ENCODE measurements around the gene DNAJC22.
A peak's percentile ranks its signal among the peaks of the same experiment; 100 is the strongest.
"Not testable (repeated sequence)": the region's sequence is repeated elsewhere in the genome, so short reads cannot be mapped to it uniquely, and the experiment has no call there.

DNAJC22 gene

GRCh38 chr12:49367381-49368239 lies 20.9 kb downstream of the DNAJC22 start, which contains the start of gene SPATS2:
Gene SPATS2, plus strand, starts transcription at chr12:49367462. Its CDS starts 93,551 bp downstream, at chr12:49461013.
- peaks cover 18% of the 10 kb centered on the region; the same call in 1 of the 2 replicates for H3K36me3 ChIP-seq (ENCODE audit: insufficient read depth, low read length)
- H3K9me3 ChIP-seq (ENCODE audit: low read depth, low read length), result no peaks in the 10 kb centered on the region
- H3K9ac ChIP-seq (ENCODE audit: insufficient read length), result peak within 1 kb of the TSS; percentile 99
- no peak for DNase-seq (ENCODE audit: low read depth, low spot score)
- peak within 1 kb of the TSS; percentile 96 for H3K27ac ChIP-seq
- no peak; the same call in 1 of the 2 replicates for TF ChIP-seq POLR2AphosphoS5 (IDR thresholded peaks at IDR 0.05; ENCODE audit: borderline replicate concordance, low read depth, low read length)
- no peak for TF ChIP-seq EZH2 (IDR thresholded peaks at IDR 0.05)
- TF ChIP-seq FOXP2 (optimal IDR thresholded peaks at IDR 0.05; ENCODE audit: control extremely low read depth, extremely low read length, insufficient read depth), result no peak
- H3K4me3 ChIP-seq, result peak within 1 kb of the TSS; percentile 96

DNA sequence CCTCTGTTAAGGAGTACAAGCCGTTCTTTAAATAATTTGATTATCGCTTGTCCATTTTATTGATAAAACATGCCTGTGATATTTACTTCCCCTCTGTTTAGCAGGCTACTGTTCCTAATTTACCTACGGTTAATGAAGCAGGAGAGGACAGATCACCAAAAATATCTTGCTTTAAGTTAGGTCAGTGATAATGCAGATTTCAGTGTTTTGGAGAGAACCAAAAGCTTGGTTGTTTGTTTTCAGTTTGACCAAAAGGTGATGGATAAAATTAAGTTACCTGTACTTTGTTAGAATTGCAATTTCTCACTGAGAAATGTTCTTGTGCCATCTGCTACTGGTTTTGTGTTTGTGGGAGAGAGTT lies 21.5 kb downstream of the DNAJC22 start:
- Histone ChIP-seq H3K27ac (peak overlapping the region; percentile 96; the same call in 1 of the 2 replicates), H3K4me3 (peak overlapping the region; percentile 96), H3K9me3 (ENCODE audit: low read depth, low read length) (no peaks in the 10 kb centered on the region), H3K36me3 (ENCODE audit: insufficient read depth, low read length) (peaks cover 20% of the 10 kb centered on the region), H3K9ac (ENCODE audit: insufficient read length) (peak overlapping the region; percentile 99)
- TF ChIP-seq POLR2AphosphoS5 (IDR thresholded peaks at IDR 0.05; ENCODE audit: borderline replicate concordance, low read depth, low read length) (no peak), FOXP2 (optimal IDR thresholded peaks at IDR 0.05; ENCODE audit: control extremely low read depth, extremely low read length, insufficient read depth) (no peak), EZH2 (IDR thresholded peaks at IDR 0.05) (no peak)
- DNase-seq (ENCODE audit: low read depth, low spot score), result no peak

GRCh38 chr12:49369411-49370145 lies 22.9 kb downstream of the DNAJC22 start:
- no peak for DNase-seq (ENCODE audit: low read depth, low spot score)
- H3K27ac ChIP-seq, result peak overlapping the region; percentile 49; the same call in 1 of the 2 replicates
- H3K9me3 ChIP-seq (ENCODE audit: low read depth, low read length), result no peaks in the 10 kb centered on the region
- H3K9ac ChIP-seq (ENCODE audit: insufficient read length), result no peak overlapping the region
- H3K36me3 ChIP-seq (ENCODE audit: insufficient read depth, low read length), result peaks cover 25% of the 10 kb centered on the region
- peak overlapping the region; percentile 47 for H3K4me3 ChIP-seq
- TF ChIP-seq FOXP2 (optimal IDR thresholded peaks at IDR 0.05; ENCODE audit: control extremely low read depth, extremely low read length, insufficient read depth), result no peak

- H3K9me3 ChIP-seq (ENCODE audit: low read depth, low read length), result no peaks in the 10 kb centered on the region
- TF ChIP-seq EZH2 (IDR thresholded peaks at IDR 0.05) (no peak), FOXP2 (optimal IDR thresholded peaks at IDR 0.05; ENCODE audit: control extremely low read depth, extremely low read length, insufficient read depth) (no peak), POLR2AphosphoS5 (IDR thresholded peaks at IDR 0.05; ENCODE audit: borderline replicate concordance, low read depth, low read length) (no peak)
- H3K9ac ChIP-seq (ENCODE audit: insufficient read length), result no peak overlapping the region
- 0 out of 2 replicates have a peak overlapping the region, but pooled peaks have one; percentile 49 for H3K27ac ChIP-seq
- DNase-seq (ENCODE audit: low read depth, low spot score), result no peak
- peaks cover 25% of the 10 kb centered on the region for H3K36me3 ChIP-seq (ENCODE audit: insufficient read depth, low read length)
- H3K4me3 ChIP-seq, result no peak overlapping the region
Observed at GRCh38 chr12:49370539-49370938, 23.9 kb downstream of the DNAJC22 start.

GRCh38 chr12:49375406-49375805 lies 28.7 kb downstream of the DNAJC22 start:
- H3K9ac ChIP-seq (ENCODE audit: insufficient read length), result no peak overlapping the region
- peaks cover 21% of the 10 kb centered on the region for H3K36me3 ChIP-seq (ENCODE audit: insufficient read depth, low read length)
- no peak for TF ChIP-seq FOXP2 (optimal IDR thresholded peaks at IDR 0.05; ENCODE audit: control extremely low read depth, extremely low read length, insufficient read depth)
- no peak for TF ChIP-seq EZH2 (IDR thresholded peaks at IDR 0.05)
- H3K4me3 ChIP-seq, result no peak overlapping the region
- DNase-seq (ENCODE audit: low read depth, low spot score), result no peak
- H3K27ac ChIP-seq, result no peak overlapping the region
- H3K9me3 ChIP-seq (ENCODE audit: low read depth, low read length), result no peaks in the 10 kb centered on the region

GRCh38 chr12:49377386-49377785 lies 30.7 kb downstream of the DNAJC22 start:
- TF ChIP-seq FOXP2 (optimal IDR thresholded peaks at IDR 0.05; ENCODE audit: control extremely low read depth, extremely low read length, insufficient read depth) (no peak), EZH2 (IDR thresholded peaks at IDR 0.05) (no peak), POLR2AphosphoS5 (IDR thresholded peaks at IDR 0.05; ENCODE audit: borderline replicate concordance, low read depth, low read length) (no peak)
- Histone ChIP-seq H3K4me3 (no peak overlapping the region), H3K36me3 (ENCODE audit: insufficient read depth, low read length) (peaks cover 9% of the 10 kb centered on the region), H3K9me3 (ENCODE audit: low read depth, low read length) (no peaks in the 10 kb centered on the region), H3K27ac (no peak overlapping the region), H3K9ac (ENCODE audit: insufficient read length) (no peak overlapping the region)
- no peak for DNase-seq (ENCODE audit: low read depth, low spot score)

DNA sequence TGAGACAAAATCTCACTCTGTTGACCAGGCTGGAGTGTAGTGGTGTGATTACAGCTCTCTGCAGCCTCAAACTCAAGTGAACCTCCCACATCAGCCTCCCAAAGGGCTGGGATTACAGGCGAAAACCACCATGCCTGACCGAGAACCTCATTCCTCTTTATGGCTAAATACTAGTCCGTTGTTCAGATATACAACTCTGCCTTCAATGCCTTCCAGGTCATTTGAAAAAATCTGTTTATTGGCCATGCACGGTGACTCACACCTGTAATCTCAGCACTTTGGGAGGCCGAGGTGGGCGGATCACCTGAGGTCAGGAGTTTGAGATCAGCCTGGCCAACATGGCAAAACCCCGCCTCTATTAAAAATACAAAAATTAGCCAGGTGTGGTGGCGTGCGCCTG lies 33.5 kb downstream of the DNAJC22 start:
- H3K27ac ChIP-seq; H3K36me3 ChIP-seq (ENCODE audit: insufficient read depth, low read length); H3K9me3 ChIP-seq (ENCODE audit: low read depth, low read length); H3K9ac ChIP-seq (ENCODE audit: insufficient read length); H3K4me3 ChIP-seq; DNase-seq (ENCODE audit: low read depth, low spot score): not testable (repeated sequence)

GRCh38 chr12:49388682-49389386 lies 42.1 kb downstream of the DNAJC22 start:
- peaks cover 6% of the 10 kb centered on the region; the same call in 1 of the 2 replicates for H3K36me3 ChIP-seq (ENCODE audit: insufficient read depth, low read length)
- H3K4me3 ChIP-seq, result peak overlapping the region; percentile 66
- peak overlapping the region; percentile 77 for H3K27ac ChIP-seq
- H3K9ac ChIP-seq (ENCODE audit: insufficient read length), result peak overlapping the region; percentile 34
- no peak for TF ChIP-seq POLR2AphosphoS5 (IDR thresholded peaks at IDR 0.05; ENCODE audit: borderline replicate concordance, low read depth, low read length)
- no peak for TF ChIP-seq EZH2 (IDR thresholded peaks at IDR 0.05)
- no peak for DNase-seq (ENCODE audit: low read depth, low spot score)
- H3K9me3 ChIP-seq (ENCODE audit: low read depth, low read length), result no peaks in the 10 kb centered on the region

All from SK-N-MC (cell line).